ENCODE data around the gene CYTH1.

The CYTH1 gene

DNA sequence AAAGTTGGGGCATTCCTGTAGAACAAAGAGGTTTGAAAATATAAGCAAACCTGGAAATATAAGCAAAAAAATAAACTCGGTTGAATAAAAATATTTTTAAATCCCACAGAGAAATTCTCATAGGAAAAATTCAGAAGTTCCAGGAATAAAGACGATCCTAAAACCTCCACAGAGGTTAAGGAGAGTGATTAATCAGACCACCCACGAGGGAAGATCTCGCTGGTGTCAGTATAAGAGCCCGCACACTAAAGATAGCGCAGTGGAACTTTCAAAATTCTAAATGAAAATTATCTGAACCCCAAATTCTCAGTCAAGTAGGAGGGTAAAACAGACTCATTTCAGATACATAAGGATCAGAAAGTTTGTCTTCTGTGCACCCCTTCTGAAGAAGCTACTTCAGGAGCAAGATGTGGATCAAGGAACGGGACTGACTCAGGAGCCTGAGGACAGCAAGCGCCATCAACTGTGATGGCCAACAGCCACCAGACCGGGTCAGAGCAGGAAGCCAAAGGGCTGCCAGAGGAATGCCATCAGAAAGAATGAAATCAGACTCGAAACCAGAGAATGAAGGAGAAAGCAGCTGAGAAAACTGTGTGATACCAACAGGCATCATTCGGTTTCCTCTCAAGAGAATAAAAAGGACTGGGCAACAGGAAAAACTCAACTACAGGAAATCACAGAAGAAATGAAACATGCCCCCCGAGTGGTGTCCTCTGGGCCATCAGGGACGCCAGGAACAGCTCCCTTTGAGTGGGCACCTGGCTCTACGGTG lies 66.9 kb downstream of the CYTH1 start:
- DNase-seq = no peak

GRCh38 chr17:78714534-78714933 lies 67.5 kb downstream of the CYTH1 start:
- no peak for DNase-seq

DNA sequence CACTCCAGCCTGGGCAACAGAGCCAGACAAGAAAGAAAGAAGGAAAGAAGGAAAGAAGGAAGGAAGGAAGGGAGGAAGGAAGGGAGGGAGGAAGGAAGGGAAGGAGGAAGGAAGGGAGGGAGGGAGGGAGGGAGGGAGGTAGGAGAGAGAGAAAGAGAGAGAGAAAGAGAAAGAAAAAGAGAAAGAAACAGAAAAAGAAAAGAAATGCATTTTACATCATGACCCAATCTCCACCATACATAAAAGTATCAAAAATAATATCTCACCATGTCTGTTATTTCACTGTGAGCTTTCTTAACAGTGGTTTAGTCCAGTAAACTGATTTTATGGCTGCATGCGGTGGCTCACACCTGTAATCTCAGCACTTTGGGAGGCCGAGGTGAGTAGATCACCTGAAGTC lies 70.0 kb downstream of the CYTH1 start:
- no peak for DNase-seq

DNA sequence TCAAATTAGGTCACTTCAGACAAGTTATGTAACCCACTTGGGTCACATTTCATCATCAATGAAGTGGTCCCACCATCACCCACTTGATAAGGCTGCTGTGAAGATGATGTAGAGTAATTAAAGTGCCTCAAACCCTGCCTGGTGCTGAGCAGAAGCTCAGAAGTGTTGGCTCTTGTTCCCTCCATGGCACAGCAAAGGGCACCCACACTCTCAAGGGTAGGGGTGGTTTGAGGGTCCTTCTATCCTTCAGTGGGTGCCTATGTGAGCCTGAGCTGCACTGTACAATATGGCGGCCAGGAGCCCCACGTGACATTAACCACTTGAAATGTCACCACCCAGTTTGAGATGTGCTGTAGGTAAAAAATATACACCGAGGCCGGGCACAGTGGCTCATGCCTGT lies 71.5 kb downstream of the CYTH1 start:
- DNase-seq = no peak

GRCh38 chr17:78709751-78710181 lies 72.3 kb downstream of the CYTH1 start:
- DNase-seq = no peak

DNA sequence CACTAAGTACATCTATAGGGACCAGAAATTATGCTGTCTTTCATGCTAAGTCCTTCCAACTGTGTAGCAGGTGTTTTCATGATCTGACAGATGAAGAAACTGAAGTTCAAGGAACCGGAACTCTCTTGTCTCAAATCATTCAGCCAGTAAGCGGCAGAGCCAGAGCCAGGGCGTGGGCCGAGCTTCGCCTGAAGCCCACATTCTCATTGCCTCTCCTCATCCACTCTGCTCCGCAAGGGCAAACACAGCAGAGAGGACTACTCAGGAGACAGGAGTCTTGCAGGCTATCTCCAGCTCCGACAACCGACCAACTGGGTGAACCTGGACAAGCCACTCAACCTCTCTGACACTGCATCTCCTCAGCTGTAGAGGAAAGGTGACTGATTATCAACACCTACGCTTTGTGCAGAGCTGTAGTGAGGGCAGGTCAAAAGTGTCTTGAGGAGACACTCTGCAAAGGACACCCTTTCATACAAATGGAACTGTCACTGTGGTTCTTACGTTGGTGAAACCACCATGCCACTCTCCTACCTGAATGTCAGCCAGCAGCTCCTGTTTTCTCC lies 72.9 kb downstream of the CYTH1 start:
- DNase-seq = no peak

GRCh38 chr17:78708510-78708973 lies 73.5 kb downstream of the CYTH1 start:
- DNase-seq = peak; percentile 45

GRCh38 chr17:78707923-78708322 lies 74.2 kb downstream of the CYTH1 start:
- DNase-seq = no peak

- DNase-seq = no peak
Observed at GRCh38 chr17:78707016-78707415, 75.1 kb downstream of the CYTH1 start.

DNA sequence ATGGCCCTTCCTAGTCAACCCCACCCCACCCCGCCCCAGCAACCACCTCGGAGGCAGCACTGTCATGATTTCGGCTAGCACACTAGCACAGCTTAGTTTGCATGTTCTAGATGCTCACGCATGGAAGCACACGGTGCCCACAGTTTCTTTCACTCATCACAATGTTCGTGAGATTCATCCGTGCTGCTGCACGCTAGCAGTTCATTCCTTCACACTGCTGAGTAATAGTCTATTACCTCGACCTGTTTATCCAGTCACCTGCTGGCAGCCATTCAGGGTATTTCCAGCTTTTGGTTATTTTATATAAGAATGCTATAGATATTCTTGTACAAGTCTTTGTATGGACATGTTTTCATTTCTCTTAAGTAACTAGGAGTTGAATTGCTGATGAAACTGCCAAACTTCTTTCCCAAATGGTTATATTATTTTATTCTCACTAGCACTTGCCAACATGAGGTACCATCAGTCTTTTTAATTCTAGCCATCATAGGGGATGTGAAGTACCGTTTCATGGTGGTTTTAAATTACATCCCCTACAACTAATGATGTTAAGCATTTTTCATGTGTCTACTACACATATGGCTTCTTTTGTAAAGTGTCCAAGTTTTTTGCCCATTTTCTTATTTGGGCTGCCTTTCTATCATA lies 75.7 kb downstream of the CYTH1 start:
- no peak for DNase-seq

GRCh38 chr17:78705071-78705470 lies 77.0 kb downstream of the CYTH1 start:
- no peak for DNase-seq

DNA sequence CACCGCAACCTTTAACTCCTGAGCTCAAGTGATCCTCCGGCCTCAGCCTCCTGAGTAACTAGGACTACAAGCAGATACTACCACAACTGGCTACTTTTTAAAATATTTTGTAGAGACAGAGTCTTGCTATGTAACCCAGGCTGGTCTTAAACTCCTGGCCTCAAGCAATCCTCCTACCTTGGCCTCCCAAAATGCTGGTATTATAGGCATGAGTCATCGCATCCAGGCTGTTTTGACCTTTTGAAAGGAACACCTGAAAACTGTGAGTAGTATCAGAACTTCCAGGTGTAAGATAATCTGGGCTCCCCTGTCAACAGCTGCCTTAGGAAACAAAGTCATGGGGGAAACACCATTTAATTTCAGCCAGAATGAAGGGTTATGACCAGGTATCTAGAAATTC lies 77.5 kb downstream of the CYTH1 start:
- no peak for DNase-seq

DNA sequence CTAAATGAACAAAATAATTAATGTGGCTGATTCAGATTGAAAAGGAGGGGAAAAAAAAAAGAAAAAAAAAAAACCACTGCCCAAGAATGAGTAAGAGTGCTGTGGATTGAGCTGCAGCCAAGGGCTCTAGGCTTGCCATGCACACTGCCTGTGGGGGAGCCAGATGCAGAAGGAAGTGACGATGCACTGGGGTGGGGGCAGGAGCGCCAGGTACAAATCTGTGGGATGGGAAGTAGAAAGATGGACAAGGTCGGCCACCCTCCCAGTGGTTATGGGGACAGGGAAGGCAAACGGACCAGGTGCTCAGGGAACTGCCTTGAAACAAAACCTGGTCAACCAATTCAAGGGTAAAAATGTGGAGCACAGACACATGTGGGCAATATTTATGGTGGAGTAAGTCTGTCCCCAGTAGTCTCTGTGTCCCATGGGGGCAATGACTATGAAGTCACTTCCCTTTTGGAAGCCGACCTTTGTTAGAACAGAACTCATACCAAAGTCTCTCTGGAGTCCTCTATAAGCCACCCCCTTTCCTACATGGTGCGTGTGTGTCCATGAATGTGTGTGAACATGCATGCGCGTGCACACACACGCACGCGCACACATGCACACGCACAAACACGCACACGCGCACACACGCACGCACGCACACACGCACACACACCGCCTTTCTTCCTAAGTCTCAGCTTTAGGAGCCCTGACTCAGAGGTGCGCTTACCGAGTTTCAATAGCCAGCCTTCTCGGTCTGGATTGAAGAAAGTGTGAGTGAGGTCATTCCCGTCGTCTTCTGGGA lies 84.3 kb downstream of the CYTH1 start:
- DNase-seq = no peak

DNA sequence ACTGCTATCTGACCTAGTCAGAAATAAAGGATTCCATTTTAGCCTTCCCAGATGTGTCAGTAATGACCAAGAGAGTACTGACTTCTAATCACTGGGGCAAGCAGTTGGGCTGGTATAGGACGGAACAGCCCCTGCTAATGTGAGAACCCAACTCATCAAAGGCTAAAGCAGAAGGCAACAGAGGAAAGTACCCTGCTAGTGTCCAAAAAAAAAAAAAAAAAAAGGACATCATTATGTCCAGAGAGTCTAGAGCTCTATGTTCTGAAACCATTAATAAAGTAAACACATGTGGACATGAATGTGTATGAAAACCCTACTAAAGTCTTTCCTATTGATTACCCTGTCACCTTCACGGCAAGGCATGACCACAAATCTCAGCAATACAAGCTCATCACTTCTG lies 85.0 kb downstream of the CYTH1 start:
- no peak for DNase-seq

DNA sequence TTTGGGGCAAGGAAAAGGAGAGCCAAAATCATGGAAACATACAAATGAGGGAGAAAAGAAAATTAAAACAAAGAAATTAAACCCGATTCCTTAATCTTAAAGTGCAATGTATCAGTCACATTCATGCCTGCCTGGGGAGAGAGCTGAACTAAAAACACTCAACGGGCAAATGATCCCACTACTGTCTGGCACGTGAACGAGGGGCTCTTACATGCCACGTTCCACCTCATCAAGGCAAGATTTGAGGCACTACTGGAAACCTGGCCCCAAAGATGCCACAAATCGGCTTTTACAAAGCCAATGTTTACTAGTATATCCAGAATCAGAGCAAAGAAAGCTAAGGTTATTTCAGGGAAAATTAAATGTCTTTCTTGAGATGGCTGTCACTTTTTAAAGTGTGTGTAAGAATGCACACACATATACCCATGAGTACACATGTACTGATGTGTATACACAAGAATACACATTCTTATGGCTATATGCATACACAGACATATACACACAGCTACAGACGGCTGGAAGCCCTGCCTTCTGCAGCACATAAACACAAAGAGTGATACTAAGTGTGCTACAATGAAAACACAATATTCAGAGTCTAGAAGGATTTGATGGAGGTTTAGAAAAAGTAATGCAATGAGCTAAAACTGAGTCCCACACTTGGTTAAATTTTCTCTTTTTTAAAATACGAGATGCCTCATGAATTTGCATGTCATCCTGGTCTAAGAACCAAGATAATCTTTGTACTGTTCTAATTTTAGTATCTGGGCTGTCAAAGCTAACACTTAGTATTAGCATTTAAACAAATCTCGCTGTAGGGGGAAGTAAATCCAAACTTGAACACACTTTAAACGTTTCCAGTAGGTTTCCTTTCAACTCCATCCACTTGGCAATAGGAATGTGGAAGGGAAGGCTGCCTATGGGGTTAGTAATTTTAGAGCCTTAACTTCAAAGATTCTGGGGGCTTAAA lies 85.8 kb downstream of the CYTH1 start:
- no peak for DNase-seq

DNA sequence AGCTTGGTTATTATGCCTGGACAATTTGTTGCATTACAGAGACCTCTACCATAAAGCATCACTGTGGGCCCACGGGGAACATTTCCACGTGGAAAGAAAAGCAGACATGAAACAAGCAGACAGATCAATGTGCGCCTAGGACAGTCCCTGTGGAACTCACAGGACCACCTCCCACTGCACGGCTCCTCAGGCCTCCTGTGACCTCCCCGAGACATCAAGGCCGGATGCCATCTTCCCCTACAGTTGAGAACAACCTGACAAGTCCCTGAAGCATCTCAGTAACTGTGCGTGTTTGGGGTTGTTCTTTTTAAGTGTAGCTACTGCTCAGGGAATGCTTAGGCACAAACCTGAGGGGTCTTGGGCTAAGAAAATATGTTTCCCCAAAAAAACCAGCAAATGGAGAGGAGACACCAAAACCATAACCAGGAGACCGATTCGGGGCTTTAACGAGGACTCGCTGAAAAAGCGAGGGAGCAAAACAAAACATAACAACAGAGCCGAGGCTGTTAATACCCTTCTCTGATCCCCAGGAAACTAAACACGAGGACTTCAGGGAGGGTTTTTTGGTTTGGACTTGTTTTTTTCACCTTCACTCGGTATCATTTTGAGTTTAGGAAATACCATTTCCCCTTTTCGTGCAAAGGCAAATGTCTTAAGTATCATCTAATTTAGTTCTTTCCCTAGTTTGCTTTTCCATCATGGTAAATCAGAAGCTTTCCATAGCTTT lies 87.1 kb downstream of the CYTH1 start:
- no peak for DNase-seq

DNA sequence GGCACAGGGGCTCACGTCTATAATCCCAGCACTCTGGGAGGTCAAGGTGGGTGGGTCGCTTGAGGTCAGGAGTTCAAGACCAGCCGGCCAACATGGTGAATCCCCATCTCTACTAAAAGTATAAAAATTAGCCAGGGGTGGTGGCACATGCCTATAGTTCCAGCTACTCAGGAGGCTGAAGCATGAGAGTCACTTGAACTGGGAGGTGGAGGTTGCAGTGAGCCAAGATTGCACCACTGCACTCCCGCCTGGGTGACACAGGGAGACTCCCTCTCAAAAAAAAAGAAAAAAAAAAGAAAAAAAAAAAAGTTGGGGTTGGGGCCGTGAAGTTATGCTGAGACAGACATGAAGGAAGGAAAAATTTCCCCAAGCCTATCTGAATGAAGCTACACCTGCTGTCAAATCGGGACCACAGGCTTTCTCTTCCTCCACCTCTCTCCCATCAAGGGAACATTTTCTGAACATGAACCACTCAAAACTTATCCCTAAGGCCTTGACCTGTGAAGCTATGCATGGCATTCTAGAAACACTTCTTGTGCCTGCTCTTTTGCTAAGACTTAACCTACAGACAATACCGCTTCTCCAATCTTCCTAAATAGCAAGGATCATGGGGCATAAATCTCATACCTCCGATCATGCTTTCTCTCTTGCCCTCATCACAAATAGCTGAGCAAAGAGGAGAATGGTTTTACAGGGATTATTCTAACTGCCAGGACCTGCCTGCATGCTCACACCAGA lies 88.6 kb downstream of the CYTH1 start:
- no peak for DNase-seq

- no peak for DNase-seq
Observed at GRCh38 chr17:78692460-78693010, 89.5 kb downstream of the CYTH1 start.

DNA sequence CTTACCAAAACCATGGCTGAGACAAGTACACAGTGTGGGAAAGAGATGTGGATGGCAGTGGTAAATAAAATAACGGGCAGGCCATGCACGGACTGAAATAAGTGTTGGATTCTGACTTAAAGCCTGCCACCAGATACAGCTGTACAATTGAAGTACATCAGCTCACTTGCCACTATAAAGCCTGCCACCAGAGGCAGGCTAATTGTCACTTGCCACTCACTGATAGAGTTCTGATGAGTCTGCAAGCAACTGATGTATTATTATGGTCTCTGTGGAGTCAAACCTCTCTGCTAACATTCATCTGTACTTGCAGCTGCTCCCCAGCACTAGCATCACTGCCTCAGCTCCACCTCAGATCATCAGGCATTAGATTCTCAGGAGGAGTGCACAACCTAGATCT lies 93.0 kb downstream of the CYTH1 start:
- no peak for DNase-seq

DNA sequence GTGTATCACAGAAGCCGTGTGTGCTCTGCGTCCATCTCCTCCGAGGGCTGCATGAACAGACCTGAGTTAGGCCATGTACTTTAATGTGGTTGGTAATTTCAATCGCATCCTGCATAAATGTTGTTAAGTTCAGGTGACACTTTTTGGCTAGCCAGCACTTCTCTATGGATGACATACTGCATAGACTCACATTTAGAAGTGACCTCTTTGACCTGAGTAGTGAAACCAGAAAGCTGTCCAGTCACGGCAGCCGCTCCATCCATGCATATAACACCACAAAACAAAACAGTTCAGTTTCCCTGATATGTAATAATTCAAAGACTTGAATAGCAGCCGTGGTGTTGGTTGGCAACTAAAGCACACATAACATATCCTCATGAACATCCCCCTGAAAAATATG lies 94.1 kb downstream of the CYTH1 start:
- no peak for DNase-seq
